ENCODE results near the gene TSPO2.

DNA sequence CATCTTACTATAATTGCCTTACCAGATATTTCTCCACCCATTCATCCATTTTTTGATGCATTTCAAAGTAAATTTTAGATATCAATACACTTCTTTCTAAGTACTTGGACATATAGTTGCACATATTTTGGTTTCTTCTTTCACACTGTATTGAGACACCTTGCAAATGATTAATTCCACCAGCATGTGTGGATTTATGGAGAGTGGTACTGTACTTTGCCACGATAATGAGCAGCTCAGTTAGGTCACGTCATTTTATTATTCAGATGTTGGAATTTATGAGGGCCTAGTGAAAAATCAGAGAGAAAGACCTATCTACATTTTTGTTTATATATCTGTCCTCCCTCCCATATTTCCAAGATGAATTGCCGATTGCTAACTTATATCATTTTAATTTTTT, 35.8 kb downstream of the TSPO2 start:
- TF ChIP-seq EZH2 (IDR thresholded peaks at IDR 0.05; ENCODE audit: borderline replicate concordance, low read depth, low read length, poor library complexity, severe bottlenecking), result no peak
- TF ChIP-seq, protein P1, sequence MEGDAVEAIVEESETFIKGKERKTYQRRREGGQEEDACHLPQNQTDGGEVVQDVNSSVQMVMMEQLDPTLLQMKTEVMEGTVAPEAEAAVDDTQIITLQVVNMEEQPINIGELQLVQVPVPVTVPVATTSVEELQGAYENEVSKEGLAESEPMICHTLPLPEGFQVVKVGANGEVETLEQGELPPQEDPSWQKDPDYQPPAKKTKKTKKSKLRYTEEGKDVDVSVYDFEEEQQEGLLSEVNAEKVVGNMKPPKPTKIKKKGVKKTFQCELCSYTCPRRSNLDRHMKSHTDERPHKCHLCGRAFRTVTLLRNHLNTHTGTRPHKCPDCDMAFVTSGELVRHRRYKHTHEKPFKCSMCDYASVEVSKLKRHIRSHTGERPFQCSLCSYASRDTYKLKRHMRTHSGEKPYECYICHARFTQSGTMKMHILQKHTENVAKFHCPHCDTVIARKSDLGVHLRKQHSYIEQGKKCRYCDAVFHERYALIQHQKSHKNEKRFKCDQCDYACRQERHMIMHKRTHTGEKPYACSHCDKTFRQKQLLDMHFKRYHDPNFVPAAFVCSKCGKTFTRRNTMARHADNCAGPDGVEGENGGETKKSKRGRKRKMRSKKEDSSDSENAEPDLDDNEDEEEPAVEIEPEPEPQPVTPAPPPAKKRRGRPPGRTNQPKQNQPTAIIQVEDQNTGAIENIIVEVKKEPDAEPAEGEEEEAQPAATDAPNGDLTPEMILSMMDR (conservative IDR thresholded peaks at IDR 0.05; ENCODE audit: low read depth, low read length), result no peak
